Measurements from ENCODE around the gene NFIC. TPM values are rescaled to one million over a fixed set of nuclear protein-coding genes. Genes with fewer than 3 reads are reported as not detected.
"Not testable (repeated sequence)": the region's sequence is repeated elsewhere in the genome, so short reads cannot be mapped to it uniquely, and the experiment has no call there.

NFIC gene
- total and polyA plus RNA-seq, 4 experiments from 2014 or later = 1.9 to 30.9 (median 24.6) TPM

- POLR2A ChIA-PET (ENCODE audit: partially characterized antibody) = no interaction called here
- no peak for DNase-seq
- H3K27me3 ChIP-seq (ENCODE audit: insufficient read depth, low read length) = no peaks in the 10 kb centered on the region
- H3K4me1 Mint-ChIP-seq = peaks cover 0 to 7% (median 1%) of the 10 kb centered on the region in 4 donors
- H3K27ac Mint-ChIP-seq = peak overlapping the region in 2 of 7 donors; percentile 12 to 57
- H3K36me3 Mint-ChIP-seq = no peaks in the 10 kb centered on the region
- H3K4me3 Mint-ChIP-seq = no peak overlapping the region
- H3K36me3 ChIP-seq (ENCODE audit: insufficient read depth, low read length) = no peaks in the 10 kb centered on the region
- H3K4me1 ChIP-seq (ENCODE audit: insufficient read depth, low read length) = no peaks in the 10 kb centered on the region
- no peaks in the 10 kb centered on the region for H3K27me3 Mint-ChIP-seq
- H3K27ac ChIP-seq (ENCODE audit: low read depth, low read length) = no peak overlapping the region
- H3K4me3 ChIP-seq (ENCODE audit: low read length in 2 of 2) = no peak overlapping the region
- intact Hi-C loops (cut with micrococcal nuclease) = no loop called here
- no peaks in the 10 kb centered on the region for H3K9me3 Mint-ChIP-seq
- CTCF ChIA-PET (ENCODE audit: partially characterized antibody) = interaction anchor here (0.6 kb wide), 1 partner anchor 33 kb away, joined by 3 read pairs; no protein-coding TSS in a partner anchor
- no peaks in the 10 kb centered on the region for H3K9me3 ChIP-seq (ENCODE audit: control insufficient read depth in 1 of 2, low read length in 2 of 2)
Observed at GRCh38 chr19:3344608-3345598, 21.5 kb upstream of the NFIC start.

- H3K9me3 Mint-ChIP-seq = no peaks in the 10 kb centered on the region
- no peak overlapping the region for H3K27ac Mint-ChIP-seq
- H3K27me3 Mint-ChIP-seq = no peaks in the 10 kb centered on the region
- intact Hi-C loops (cut with micrococcal nuclease) = no loop called here
- no peak overlapping the region for H3K27ac ChIP-seq (ENCODE audit: low read depth, low read length)
- ChIA-PET CTCF (ENCODE audit: partially characterized antibody) (no interaction called here), POLR2A (ENCODE audit: partially characterized antibody) (interaction anchor here (1.1 kb wide), 1 partner anchor 89 kb away, joined by 3 read pairs; no protein-coding TSS in a partner anchor)
- H3K4me1 Mint-ChIP-seq = peaks cover 0 to 1% (median under 1%) of the 10 kb centered on the region in 4 donors
- no peaks in the 10 kb centered on the region for H3K36me3 Mint-ChIP-seq
- H3K27me3 ChIP-seq (ENCODE audit: insufficient read depth, low read length) = no peaks in the 10 kb centered on the region
- H3K9me3 ChIP-seq (ENCODE audit: control insufficient read depth in 1 of 2, low read length in 2 of 2) = no peaks in the 10 kb centered on the region
- H3K4me3 Mint-ChIP-seq = no peak overlapping the region
- H3K4me3 ChIP-seq (ENCODE audit: low read length in 2 of 2) = no peak overlapping the region
- H3K4me1 ChIP-seq (ENCODE audit: insufficient read depth, low read length) = no peaks in the 10 kb centered on the region
- DNase-seq = no peak
- H3K36me3 ChIP-seq (ENCODE audit: insufficient read depth, low read length) = no peaks in the 10 kb centered on the region
Observed at GRCh38 chr19:3345850-3346460, 20.4 kb upstream of the NFIC start.

GRCh38 chr19:3346677-3347353 lies 19.6 kb upstream of the NFIC start:
- Mint-ChIP-seq H3K27me3 (no peaks in the 10 kb centered on the region), H3K4me1 (peaks cover 0 to 1% (median under 1%) of the 10 kb centered on the region in 4 donors), H3K9me3 (no peaks in the 10 kb centered on the region), H3K4me3 (no peak overlapping the region), H3K27ac (no peak overlapping the region), H3K36me3 (no peaks in the 10 kb centered on the region)
- no peaks in the 10 kb centered on the region for H3K27me3 ChIP-seq (ENCODE audit: insufficient read depth, low read length)
- no peak for DNase-seq
- ChIA-PET POLR2A (ENCODE audit: partially characterized antibody) (interaction anchor here (1.1 kb wide), 1 partner anchor 88 kb away, joined by 3 read pairs; no protein-coding TSS in a partner anchor), CTCF (ENCODE audit: partially characterized antibody) (no interaction called here)
- no peak overlapping the region for H3K4me3 ChIP-seq (ENCODE audit: low read length in 2 of 2)
- H3K4me1 ChIP-seq (ENCODE audit: insufficient read depth, low read length) = no peaks in the 10 kb centered on the region
- H3K9me3 ChIP-seq (ENCODE audit: control insufficient read depth in 1 of 2, low read length in 2 of 2) = no peaks in the 10 kb centered on the region
- intact Hi-C loops (cut with micrococcal nuclease) = no loop called here
- H3K27ac ChIP-seq (ENCODE audit: low read depth, low read length) = no peak overlapping the region
- no peaks in the 10 kb centered on the region for H3K36me3 ChIP-seq (ENCODE audit: insufficient read depth, low read length)

- H3K9me3 ChIP-seq (ENCODE audit: control insufficient read depth in 1 of 2, low read length in 2 of 2) = no peaks in the 10 kb centered on the region
- H3K27ac ChIP-seq (ENCODE audit: low read depth, low read length) = no peak overlapping the region
- H3K9me3 Mint-ChIP-seq = no peaks in the 10 kb centered on the region
- H3K27me3 Mint-ChIP-seq = no peaks in the 10 kb centered on the region
- H3K36me3 ChIP-seq (ENCODE audit: insufficient read depth, low read length) = no peaks in the 10 kb centered on the region
- DNase-seq = no peak
- H3K36me3 Mint-ChIP-seq = no peaks in the 10 kb centered on the region
- intact Hi-C loops (cut with micrococcal nuclease) = no loop called here
- peaks cover 0 to 1% (median under 1%) of the 10 kb centered on the region in 4 donors for H3K4me1 Mint-ChIP-seq
- H3K4me1 ChIP-seq (ENCODE audit: insufficient read depth, low read length) = no peaks in the 10 kb centered on the region
- POLR2A ChIA-PET (ENCODE audit: partially characterized antibody) = no interaction called here
- H3K27me3 ChIP-seq (ENCODE audit: insufficient read depth, low read length) = no peaks in the 10 kb centered on the region
- H3K4me3 Mint-ChIP-seq = no peak overlapping the region
- H3K27ac Mint-ChIP-seq = no peak overlapping the region
- H3K4me3 ChIP-seq (ENCODE audit: low read length in 2 of 2) = no peak overlapping the region
- CTCF ChIA-PET (ENCODE audit: partially characterized antibody) = interaction anchor here (1.0 kb wide), 2 partner anchors 72 to 82 kb away, joined by 3 read pairs; no protein-coding TSS in a partner anchor
Observed at GRCh38 chr19:3348042-3348441, 18.3 kb upstream of the NFIC start.

GRCh38 chr19:3348469-3348868 lies 17.9 kb upstream of the NFIC start:
- CTCF ChIA-PET (ENCODE audit: partially characterized antibody) = interaction anchor here (1.0 kb wide), 2 partner anchors 72 to 81 kb away, joined by 3 read pairs; no protein-coding TSS in a partner anchor
- H3K27ac Mint-ChIP-seq; H3K4me1 Mint-ChIP-seq; DNase-seq; H3K36me3 ChIP-seq (ENCODE audit: insufficient read depth, low read length); intact Hi-C loops (cut with micrococcal nuclease); H3K4me1 ChIP-seq (ENCODE audit: insufficient read depth, low read length); H3K9me3 ChIP-seq (ENCODE audit: control insufficient read depth in 1 of 2, low read length in 2 of 2); H3K27me3 ChIP-seq (ENCODE audit: insufficient read depth, low read length); H3K27me3 Mint-ChIP-seq; H3K4me3 Mint-ChIP-seq; H3K36me3 Mint-ChIP-seq; POLR2A ChIA-PET (ENCODE audit: partially characterized antibody); H3K27ac ChIP-seq (ENCODE audit: low read depth, low read length); H3K9me3 Mint-ChIP-seq; H3K4me3 ChIP-seq (ENCODE audit: low read length in 2 of 2): not testable (repeated sequence)

GRCh38 chr19:3350014-3350663 lies 16.2 kb upstream of the NFIC start:
- Histone ChIP-seq H3K27ac (ENCODE audit: low read depth, low read length) (no peak overlapping the region), H3K27me3 (ENCODE audit: insufficient read depth, low read length) (no peaks in the 10 kb centered on the region), H3K4me3 (ENCODE audit: low read length in 2 of 2) (no peak overlapping the region), H3K4me1 (ENCODE audit: insufficient read depth, low read length) (no peaks in the 10 kb centered on the region), H3K9me3 (ENCODE audit: control insufficient read depth in 1 of 2, low read length in 2 of 2) (no peaks in the 10 kb centered on the region), H3K36me3 (ENCODE audit: insufficient read depth, low read length) (no peaks in the 10 kb centered on the region)
- intact Hi-C loops (cut with micrococcal nuclease) = no loop called here
- peaks cover 0 to 1% (median 0%) of the 10 kb centered on the region in 4 donors for H3K4me1 Mint-ChIP-seq
- H3K4me3 Mint-ChIP-seq = no peak overlapping the region
- peaks cover 0 to 1% of the 10 kb centered on the region in 2 donors for H3K27me3 Mint-ChIP-seq
- H3K36me3 Mint-ChIP-seq = no peaks in the 10 kb centered on the region
- POLR2A ChIA-PET (ENCODE audit: partially characterized antibody) = no interaction called here
- CTCF ChIA-PET (ENCODE audit: partially characterized antibody) = no interaction called here
- H3K9me3 Mint-ChIP-seq = peaks cover 0 to 5% (median 0%) of the 10 kb centered on the region in 8 donors
- no peak overlapping the region for H3K27ac Mint-ChIP-seq
- no peak for DNase-seq
